GM19455 (cell line): ENCODE results near the gene NR5A1.

Experiments used
- ATAC-seq: cut with Tn5 transposase; IDR thresholded peaks from one replicate; pipeline ENCODE4 v1.9.1; 2021; ENCODE audit not compliant: unreplicated experiment

Gene NR5A1

DNA sequence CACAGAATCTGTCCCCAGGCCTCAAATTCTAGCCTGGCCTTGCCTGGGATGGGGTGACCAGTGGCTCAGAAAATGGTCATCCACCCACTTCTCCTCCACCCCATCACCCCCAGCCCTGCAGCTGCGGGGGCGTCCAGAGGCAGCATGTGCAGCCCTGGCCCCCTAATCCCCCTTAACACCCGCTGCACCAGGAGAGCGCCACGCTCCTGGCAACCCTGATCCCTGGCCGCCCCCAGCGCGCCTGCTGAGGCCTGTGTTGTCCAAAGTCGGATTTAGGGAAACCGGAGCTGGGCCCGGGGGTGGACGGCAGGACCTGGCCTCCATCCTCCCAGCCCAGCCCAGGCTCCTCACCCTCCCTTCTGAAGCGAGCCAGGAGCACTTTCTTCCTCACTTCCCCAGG lies 22.0 kb downstream of the NR5A1 start:
- ATAC-seq, result no peak

DNA sequence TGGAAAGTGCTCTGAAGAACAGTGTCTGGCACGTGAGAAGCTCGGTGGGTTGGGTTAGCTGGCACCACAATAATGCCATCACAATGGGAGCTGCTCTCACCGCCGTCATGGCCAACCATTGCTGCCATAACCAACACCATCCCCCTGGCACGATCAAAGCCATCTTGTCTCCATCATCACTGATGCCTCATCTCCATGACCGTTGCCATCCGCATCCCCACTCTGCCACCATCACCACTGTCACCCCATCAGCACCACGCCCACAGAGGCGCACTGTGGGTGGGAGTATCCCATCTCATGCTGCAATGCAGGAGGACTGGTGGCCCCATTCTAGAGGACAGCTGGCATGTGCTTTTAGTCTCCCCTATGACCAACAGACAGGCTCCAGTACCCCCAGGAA lies 23.7 kb downstream of the NR5A1 start:
- ATAC-seq, result no peak

DNA sequence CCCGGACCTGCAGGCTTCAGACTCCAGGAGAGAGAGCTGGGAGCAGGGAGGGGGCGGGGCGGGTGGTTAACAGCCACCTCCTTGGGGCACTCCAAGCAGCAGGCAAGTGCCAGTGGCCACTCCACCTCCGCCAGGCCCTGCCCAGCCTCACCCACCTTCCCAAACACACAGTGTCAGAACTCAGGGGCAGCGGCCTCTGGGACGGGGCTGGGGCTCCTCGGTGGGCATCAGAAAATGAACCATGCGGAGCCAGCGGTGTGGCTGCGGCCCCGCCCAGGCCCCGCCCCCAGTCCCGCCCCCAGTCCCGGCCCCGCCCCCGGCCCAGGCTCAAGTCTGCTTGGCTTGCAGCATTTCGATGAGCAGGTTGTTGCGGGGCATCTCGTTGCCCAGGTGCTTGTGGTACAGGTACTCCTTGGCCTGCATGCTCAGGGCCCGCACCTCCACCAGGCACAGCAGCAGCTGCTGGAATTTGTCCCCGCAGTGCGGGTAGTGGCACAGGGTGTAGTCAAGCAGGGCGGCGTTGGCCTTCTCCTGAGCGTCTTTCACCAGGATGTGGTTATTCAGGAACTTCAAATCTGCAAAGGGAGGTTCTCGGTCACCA lies 24.7 kb downstream of the NR5A1 start:
- ATAC-seq, result no peak

DNA sequence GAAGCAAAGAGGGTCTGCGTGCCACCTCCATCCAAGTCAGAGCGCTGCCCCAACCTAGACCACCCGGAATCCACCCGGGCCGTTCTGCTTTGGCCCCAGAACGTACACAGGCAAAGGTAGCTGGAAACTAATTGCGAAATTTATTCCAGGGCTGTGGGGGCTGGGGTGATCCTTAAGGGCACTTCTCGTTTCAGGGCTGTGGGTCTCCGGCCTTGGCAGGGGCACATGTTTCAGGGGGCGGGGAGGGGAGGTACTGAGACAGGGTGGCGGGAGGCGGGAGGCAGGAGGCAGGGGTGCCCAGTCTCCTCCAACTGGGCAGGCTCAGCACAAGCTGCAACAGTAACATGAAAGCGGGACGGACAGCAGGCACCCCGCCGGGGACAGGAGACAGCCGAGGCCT lies 26.1 kb downstream of the NR5A1 start:
- ATAC-seq, result no peak

DNA sequence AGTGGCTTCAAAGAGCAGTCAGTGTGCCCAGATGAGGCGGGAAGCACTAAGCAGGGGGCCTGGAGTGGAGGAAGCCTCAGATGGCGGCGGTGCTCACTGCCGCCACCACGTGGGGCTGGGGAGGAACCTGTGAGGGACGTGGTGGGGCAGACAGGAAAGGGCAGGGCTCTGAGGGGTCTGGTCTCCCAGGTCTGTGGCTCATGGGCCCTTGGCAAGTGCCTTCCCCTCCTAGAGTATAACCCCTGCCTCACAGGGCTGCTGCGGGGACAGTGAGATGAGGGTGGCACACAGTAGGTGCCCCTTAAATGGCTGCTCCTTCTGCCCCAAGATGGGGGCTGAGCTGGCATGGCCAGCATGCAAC lies 26.6 kb downstream of the NR5A1 start:
- ATAC-seq, result no peak

DNA sequence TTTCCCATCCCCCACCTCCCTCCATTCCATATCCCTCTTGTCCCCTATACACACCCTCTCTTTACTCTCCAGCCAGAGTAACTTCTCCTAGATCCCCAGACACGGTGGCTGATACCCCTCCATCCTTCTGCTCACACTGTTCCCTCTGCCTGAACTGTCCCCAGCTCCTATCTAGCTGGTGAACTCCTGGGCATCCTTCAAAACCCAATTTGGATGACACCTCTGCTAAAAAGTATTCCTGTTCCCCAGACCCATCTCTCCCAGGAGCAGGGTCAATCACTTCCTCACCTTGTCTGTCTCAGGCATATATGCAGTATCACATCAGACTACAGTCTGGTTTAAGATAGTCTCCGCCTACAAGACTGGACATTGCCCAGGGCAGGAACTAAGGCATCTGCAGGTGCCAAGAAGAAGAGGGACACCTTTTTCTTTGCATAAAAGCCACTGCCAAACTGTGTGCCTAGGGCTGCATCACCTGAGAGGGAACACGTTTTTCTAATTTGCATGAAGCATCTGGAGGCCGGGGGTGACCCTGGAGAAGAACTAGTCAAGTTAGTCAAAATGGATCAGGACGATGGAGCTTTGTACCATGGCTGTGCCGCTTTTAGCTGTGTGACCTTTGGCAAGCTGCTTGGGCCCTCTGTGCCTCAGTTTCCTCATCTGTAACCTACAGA lies 27.1 kb downstream of the NR5A1 start:
- ATAC-seq, result no peak

DNA sequence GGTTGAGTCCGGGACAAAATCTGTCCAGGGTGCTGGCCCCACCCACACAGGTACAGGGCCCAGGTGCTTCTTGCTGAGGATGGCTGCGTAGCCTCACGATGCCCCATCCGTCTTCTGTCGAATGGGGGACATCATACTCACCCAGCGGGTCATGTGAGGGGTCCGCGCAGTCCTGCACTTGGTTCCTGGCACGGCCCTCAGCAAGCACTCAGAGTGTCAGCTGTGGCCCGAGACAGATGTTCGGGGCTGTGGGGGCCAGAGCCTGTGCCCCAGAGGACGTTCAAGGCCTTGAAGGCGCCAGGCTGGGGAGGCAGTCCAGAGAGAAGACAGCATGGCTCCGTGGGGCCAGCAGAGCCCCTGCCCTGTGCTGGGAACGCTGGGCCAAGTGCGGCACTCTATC lies 27.8 kb downstream of the NR5A1 start:
- no peak for ATAC-seq

DNA sequence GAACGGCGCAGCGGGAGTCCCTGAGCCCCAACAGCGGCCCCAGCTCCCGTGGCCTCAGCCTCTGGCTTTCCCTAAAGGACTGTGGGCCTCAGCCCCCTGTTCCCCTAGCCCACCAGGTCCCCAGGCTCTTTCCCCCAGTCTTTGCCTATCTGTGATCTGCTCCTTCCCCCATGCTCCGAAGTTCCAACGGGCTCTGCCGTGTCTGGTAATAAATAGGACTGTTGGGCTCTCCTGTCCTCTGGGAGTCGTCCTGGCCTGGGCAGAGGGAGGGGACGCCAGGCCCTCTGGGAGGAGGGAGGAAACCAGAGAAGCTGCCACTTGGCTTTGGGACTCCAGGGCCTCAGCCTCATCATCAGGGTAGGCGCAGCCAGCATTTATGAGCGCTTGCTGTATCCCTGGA lies 28.8 kb downstream of the NR5A1 start:
- ATAC-seq, result no peak

DNA sequence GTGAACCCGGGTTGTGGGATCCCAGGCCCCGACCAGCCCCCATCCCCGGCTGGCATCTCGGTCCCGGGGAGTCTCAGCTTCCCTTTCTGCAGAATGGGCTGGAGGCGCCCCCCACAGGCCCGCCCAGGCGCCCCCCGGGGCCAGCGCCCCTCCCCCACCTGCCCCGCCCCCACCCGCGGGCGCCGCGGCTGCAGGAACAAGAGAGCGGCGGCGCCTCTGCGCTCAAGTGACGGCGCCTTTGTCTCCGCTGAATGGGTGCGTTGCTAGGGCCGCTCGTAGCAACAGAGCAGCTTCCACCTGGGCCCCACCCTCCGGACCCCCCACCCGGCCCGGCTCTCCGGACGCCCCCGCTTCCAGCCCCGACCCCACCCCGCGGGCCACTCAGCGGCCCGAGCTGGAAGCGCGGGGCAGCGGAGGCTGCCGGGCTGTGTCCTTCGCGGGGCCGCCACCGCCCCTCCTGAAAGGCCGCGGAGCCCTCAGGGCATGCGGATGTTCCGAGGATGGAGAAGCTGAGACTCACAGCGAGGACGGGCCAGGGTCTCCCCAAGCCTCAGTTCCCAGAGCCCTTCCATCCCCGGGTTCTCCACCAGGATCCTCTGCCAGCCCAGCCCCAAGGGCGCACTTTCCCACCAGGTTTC lies 29.4 kb downstream of the NR5A1 start:
- ATAC-seq, result no peak

DNA sequence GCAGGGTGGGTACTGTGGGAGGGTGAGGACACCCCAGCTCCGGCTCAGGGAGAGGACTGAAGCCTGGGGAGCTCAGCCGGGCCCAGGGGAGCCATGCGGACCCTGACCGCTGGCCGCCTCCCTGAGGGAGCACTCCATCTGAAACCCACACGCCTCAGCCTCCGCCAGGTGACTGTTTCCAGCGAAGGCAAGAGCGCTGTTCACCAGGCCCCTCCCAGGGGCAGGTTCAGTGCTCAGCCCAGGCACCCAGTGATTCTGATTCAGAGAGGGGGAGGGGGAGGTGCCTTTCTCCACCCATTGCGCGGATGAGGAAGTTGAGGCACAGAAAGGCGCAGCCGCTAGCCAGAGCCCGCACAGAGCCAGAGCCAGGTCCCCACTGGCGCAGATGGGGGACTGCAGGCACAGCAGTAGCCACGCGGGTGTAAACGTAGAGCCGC lies 30.0 kb downstream of the NR5A1 start:
- no peak for ATAC-seq

DNA sequence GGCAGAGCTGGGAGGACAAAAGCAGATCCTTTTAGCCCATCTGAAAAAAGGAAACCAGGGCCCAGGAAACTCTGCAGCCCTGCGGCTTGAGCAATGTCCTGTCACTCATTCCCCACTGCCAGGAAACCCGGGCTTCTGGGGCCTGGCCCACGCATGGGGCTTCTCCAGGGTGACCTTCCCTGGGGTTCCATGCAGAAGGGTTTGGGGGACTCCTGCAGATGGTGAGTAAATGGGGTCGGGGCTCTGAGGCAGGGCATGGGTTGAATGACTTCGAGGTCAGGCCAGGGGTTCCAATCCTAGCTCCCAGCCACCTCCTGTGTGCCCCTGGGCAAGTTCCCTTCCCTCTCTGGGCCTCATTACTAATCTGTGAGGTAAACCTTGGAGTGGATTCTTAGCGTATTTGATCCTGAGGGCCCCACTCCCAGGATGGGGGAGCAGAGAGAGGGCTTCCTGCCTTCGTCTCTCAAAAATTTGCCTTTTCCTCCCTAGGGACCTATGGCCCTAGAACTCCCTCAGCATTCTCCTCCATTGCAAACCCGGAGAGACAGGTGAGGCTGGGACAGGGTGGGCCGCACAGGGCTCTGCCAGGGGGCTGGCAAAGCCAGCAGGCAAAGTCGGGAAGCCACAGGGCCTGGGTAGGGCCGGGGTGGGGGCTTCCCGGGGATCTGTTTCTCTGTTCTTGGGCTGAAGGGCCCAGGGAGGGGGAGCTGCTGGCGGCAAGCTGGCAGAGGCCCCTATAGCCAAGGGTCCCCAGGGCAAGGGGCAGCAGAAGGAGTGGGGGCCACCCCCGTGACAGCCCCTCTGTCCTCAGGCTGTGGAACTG lies 31.1 kb downstream of the NR5A1 start:
- no peak for ATAC-seq

DNA sequence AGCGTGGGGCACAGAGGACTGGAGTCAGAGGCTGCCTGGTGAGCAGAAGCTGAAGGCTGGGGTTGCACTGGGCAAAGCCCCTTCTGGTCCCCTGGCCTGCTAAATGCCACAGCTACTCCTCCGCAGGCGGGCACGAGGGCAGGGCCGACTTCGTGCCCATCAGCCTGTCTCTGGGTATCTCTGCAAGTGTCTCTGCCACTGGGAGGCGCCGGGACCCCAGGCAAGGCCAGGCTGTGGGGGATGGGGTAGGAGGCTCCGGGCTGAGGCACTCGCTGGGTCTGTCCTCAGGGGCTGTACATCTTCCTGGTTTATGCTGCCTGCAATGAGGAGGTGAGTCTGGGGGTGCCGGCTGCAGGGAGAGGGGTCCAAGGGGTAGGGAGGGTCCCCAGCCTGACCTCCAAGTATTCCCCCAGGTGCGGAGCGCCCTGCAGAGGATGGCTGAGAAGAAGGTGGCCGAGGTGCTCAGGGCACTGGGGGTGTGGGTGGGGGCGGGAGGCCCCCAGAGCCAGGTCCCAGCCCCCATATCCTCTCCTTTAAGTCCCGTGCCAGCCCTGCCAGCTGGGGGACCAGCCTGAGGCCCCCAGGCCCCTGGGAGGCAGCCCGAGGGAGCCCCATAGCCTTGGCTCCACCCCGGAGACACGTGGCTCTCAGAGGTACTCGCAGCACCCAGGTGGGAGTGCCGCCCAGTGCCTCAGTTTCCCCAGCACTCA lies 31.9 kb downstream of the NR5A1 start:
- no peak for ATAC-seq

DNA sequence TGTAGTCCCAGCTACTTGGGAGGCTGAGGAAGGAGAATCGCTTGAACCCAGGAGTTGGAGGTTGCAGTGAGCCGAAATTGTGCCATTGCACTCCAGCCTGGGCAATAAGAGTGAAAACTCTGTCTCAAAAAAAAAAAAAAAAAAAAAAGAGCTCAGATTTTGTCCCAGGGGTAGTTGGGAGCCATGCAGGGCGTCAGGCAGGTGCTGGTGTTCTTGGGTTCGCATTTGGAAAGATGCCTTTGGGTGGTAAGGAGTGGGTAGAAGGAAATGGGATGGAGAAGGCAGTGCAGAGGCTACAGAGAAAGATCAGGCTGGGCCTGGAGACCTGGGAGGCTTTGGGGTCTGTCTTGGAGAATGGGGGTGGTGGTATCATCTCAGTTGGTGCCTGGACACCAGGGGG lies 33.0 kb downstream of the NR5A1 start:
- no peak for ATAC-seq

DNA sequence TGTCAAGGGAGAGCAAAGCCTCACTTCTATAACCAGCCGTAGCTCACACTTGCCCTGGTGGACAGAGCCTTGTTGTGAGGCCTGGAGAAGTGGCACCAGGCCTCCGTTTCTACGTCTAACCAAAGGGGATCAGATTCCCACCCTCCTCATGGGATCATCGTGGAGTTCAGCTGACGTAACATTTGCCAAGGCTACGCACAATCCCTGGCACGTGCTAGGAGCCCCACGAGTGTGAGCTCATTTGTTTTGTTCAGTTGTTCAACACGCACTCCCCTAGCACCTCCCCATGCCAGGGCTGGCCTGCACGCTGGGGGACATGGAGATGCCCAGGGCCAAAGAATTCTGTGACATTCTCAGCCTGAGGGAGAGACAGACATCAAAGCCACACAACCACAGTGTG lies 33.9 kb downstream of the NR5A1 start:
- ATAC-seq, result no peak

DNA sequence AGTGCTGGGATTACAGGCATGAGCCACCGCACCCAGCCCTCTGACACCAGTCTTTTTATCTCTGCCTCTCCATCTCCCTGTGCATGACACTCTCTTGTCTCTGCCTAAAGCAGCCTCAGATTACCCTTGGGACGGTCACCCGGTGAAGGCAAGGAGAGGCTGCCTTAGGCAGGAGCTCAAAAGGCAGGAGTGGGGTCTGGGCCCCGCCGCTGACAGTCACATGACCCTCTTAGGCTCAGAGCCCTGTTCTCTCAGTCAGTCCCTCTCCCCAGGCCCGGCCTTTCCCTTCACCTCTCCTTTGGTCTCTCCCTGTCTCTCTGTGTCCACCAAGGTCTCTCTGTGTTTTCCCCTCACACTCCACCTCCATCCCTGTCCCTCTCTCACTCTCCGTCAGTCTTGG lies 34.4 kb downstream of the NR5A1 start:
- ATAC-seq, result no peak

DNA sequence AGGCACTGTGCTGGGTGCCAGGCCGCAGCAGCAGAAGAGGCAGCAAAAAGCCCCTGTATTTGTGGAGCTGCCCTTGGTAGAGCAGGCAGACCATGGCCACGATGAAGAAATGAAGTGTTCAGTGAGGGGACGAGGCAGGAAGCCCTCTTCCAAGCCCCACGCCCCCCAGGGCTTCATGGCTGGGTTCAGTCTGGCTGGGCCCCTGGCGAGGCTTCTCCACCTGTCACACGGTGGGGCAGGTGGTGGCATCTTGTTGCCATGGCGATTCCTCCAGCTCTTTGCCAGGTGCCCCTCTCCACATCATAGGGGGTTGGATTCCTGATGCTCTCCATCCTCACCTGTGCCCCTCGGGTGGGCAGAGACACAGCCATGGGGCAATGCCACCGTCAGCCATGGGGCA lies 35.4 kb downstream of the NR5A1 start:
- no peak for ATAC-seq

DNA sequence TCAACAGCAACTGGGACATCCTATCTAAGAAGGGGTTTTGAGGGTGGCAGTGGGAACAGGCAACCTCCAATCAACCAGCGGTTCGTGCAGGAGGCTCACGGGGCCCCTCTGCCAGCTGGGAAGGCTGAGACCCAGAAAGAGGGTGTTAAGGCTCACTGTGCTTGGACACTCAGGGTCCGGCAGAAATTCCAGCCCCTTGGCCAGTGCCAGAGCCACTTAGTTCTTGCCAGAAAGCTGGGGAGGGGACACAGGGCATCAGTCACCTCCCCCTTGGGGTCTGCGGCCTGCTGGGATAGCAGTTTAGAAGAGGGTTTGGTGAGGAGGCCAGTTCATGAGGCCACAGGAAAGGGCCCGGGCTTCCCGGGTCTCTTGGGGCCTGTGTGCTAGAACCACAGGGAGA lies 36.5 kb downstream of the NR5A1 start:
- ATAC-seq, result no peak

DNA sequence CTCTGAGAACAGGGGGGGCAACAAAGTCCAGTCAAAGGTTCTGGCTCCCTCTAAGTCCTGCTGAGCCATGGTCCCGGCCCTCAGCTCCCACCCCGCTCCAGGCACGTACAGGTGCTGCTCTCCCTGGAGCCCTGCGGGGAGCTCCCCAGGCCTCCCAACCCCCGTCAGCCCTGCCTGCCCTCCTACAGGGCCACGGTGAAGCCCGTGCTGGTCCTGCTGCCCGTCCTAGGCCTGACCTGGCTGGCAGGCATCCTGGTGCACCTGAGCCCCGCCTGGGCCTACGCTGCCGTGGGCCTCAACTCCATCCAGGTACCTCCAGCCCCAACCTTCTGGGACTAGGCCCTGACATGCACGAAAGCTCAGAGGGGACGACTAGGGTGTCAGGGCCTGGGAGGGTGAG lies 36.9 kb downstream of the NR5A1 start:
- ATAC-seq, result no peak

DNA sequence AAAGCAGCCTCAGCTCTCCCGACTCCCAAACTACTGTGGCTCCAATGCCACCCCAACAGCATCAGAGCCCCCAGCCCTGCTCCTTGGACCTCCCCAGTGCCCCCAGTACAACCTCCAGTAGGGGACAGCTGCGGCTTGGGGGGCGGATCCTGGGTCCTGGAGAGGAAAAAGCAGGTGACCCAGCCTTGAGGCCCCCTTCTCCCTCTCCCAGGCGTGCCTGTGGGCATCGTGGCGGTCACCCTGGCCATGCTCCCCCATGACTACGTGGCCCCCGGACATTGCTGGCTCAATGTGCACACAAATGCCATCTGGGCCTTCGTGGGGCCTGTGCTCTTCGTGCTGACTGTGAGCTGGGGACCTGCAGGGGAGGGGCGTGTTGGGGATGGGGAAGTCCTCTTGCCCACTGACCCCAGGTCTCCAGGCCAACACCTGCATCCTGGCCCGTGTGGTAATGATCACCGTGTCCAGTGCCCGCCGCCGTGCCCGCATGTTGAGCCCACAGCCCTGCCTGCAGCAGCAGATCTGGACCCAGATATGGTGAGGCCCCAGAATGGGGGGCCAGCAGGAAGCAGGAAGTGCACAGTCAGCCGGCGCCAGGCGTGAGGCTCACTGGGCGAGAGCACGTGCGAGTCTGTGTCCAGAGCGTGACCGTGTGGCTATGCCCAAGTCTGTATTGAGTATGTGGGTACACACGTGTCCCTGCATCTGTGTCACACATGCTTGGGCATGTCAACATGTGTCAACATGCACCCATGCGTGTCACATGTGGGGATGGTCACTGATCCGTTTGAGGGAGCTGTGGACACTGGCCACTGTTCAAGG lies 38.0 kb downstream of the NR5A1 start:
- ATAC-seq, result no peak

DNA sequence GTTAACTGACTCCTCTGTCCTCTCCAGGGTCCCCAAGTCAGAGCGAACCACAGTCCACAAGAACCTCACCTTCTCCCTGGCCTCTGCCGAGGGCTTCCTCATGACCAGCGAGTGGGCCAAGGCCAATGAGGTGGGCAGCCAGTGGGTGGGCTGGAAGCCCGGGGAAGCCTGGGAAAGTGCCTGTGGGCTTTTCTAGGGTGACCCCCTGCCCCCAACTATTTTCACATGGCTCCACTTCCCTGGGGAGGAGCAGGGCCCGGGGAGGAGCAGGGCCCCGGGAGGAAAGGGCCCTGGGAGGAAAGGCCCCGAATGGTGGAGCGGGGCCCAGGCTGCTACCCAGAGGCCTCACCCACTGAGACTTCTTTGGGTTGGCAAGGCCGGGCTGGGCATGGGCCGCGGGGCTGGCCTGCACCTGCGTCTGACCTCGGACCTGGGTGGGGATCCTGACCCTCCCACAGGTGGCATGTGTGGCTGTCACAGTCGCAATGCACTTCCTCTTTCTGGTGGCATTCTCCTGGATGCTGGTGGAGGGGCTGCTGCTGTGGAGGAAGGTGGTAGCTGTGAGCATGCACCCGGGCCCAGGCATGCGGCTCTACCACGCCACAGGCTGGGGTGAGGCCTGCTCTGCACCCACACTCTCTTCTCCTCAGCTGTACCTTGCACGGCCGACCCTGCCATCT lies 39.0 kb downstream of the NR5A1 start:
- ATAC-seq, result no peak
